MV-4-11 (cell line): ENCODE data around the gene RFC2.

Source experiments
- DNase-seq: peaks from one replicate; lab custom pipeline; 2025; lab: John Stamatoyannopoulos, UW

The RFC2 gene

DNA sequence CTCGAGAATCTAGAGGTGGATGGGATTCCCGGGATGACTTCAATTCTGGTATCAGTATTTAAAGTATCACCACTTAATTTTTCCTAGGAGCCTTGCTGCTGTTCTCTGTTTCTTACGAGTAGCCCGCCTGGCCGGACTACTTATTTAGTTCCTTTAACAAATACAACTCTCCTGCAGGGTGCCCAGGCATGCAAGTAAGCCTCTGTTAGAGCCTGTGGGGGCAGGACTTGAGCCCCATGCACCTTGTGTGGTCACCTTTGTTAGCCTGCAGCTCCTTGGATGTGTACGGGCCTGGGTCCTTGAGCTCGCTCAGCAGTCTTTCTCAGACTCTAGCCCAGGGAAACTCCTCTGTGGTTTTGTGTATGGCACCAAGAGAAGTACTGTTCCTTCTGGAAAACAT is 63.9 kb downstream of the RFC2 start:
- no peak for DNase-seq

DNA sequence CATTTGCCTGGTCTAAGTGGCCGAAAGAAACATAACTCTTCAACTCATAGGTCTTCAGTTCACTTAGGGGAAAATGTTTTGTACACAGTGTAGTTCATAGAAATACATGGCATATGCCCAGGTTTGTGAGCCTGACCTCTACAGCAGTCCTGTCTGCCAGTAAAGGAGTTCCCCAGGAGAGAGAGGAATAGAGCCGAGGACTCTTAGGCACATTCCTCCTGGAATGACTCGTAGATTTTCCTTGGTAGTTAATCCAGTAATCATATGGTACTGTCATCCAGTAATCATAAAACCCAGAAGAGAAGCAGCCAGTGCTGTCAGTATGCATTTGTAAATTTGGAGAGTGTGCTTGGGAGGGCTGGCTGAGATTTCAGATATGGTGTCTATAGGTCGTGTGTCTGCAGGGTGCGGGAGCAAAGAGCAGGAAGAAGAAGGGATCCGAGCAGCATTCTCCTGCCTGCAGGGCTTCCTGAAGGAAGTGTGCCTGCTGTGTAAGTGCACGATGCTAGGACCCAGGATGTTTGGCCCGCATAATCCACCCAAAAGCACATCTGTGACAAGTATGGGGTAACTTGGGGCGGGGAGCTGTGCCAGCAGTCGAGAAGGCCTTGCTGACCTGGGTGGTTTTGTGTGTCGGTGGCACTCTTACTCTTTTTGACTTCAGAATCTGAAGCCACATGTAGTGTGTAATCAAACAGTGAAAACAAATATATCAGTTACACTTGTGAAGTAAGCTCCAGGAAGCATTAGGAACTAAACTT is 66.1 kb downstream of the RFC2 start:
- DNase-seq, result no peak

DNA sequence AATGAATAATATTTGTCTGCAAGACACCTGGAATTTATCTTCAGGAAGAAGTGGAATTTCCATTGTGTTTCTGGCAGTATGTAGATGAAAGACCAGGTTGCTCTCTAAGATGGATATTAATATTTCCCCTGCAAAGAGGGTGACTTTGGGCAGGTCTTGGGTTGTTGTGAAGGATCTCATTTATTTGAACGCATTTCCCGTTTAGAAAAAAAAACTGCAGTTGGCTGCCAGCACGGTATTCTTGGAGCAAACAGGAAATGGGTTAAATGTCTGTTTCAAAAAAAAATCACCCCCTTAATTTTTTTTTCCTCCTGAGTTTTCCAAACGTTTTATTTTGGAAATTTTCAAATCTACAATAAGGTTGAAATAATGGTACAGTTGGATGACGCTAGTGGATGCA is 68.6 kb downstream of the RFC2 start:
- DNase-seq, result no peak

DNA sequence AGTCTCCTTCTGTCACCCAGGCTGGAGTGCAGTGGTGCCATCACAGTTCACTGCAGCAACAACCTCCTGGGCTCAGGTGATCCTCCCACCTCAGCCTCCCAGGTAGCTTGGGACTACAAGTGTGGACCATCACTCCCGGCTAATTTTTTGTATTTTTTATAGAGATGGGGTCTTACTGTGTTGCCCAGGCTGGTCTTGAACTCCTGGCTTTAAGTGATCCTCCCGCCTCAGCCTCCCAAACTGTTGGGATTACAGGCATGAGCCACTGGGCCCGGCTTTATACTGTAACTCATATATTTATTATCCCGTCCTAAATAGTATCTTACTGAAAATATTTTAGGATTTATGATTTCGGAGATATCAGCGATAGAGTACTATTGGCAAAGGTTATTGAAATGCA is 69.2 kb downstream of the RFC2 start:
- no peak for DNase-seq

DNA sequence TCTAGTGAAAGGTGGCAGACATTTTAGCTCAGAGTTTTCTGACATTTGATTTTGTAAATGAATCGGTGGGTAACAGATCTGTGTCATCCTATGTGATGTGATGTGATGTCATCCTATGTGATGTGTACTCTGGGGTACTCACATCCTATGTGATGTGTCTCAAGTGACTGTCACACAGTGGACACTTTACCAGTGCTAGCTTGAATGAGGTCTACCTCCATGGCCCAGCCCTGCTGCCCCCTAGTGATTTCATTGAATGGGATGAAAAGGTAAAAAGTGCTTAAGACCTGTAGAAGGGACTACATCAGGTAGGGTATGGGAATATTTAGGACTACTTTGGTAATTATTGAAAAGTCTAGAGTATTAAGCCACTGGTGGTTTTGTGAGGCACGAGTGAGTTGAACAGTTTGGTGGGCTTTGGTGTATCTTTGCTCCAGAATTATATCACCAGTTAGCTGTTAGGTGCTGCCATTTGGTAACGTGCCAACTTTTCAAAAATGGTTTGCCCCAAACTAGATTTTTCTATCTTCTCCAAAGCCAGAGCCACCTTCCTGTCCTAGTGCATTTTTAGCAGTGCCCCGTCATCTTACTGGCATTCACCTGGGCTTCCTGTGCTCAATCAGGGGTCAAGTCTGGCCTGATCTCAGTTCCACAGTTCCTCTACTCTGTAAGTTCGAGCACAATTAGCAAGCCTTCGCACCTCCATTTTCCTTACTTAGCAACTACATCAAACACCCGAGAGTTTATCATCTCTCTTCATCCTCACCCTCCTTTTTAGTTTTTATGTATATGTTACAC is 70.3 kb downstream of the RFC2 start:
- no peak for DNase-seq

DNA sequence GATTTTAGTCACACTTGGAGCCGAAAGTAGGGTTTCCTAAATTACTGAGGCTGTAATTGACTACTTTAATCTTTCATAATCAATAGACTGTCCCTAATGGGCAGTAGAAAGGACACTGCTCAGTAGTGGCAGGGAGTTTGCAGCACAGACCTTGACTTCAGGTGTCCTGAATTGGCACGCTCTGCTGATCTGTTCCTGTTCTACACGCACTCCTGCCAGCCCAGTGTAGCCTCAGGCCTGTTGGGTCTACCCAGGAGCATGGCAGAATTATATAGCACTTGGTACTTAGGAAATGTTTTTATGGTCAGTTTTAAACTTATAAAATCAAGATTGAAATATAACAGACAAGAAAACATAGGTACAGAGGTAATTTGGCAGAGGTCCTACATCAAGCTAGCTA is 71.1 kb downstream of the RFC2 start:
- DNase-seq, result no peak

DNA sequence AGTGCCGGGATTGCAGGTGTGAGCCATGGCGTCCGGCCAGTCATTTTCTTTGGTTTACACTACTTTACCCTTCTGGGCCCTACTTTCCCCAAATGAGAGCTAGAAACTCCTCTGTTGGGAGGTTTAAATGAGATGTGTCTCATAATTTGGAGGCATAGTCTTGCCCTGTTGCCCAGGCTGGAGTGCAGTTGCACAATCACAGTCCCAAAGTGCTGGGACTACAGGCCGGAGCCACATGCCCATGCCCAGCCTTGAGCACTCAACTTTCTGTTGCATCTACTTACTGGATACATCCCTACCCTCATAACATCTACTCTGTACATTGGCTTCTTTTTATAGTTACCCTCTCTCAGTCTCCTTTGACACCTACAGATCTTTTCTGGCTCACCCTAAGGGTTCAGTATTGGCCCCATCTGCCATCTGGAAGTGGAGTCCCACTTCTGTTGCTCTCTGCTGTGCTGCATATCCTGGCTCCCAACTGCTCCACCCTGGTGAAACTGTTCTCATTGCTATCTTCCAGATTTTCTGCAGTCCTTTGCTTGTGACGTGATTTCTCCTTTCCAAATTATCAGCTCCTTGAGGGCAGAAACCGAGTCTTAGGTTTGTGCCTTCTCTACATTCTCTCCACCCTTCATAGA is 71.6 kb downstream of the RFC2 start:
- DNase-seq, result no peak

DNA sequence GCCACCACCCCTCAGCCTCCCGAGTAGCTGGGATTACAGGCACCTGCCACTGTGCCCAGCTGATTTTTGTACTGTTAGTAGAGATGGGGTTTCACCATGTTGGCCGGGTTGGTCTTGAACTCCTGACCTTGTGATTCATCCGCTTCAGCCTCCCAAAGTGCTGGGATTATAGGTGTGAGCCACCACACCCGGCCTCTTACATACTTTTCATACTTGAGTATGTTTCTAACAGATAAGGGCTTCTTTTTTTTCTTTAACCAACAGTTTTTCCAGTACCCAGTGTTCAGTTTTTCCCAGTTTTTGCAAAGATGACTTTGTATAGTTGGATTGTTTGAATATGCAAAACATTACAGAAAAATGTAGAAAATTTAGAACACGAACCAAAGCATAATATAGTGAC is 72.4 kb downstream of the RFC2 start:
- no peak for DNase-seq
